ENCODE results near the gene GPR61. TPM values are rescaled to one million over a fixed set of nuclear protein-coding genes. Genes with fewer than 3 reads are reported as not detected.

GPR61 gene
- polyA plus RNA-seq, 3 donors = 0.28 TPM; not detected in 2

DNA sequence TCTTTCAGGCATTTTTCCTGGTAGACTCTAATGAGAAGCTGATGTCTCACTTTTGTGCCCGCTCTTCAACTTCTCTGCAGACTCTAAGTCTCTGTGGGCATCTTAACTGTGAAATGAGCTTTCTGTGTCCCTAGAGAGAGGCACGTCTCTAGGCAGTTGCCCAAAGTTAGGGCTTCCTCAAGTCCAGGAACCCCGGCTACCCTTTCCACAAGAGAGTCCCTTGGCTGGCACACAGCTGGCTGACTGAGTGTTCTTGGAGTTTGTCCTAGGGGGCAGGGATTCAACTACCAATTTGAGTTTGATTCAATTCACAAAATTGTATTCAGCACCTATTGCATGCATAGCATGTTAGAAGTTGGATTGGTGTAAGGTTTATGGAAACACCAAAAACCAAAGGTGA lies 1.4 kb downstream of the GPR61 start:
- Histone ChIP-seq H2AFZ (ENCODE audit: insufficient read depth, low read depth, low read length, poor library complexity, severe bottlenecking) (no peak overlapping the region), H3K27me3 (ENCODE audit: control insufficient read depth in 2 of 2, insufficient read depth in 2 of 2, low read length in 2 of 2) (no peaks in the 10 kb centered on the region), H3K4me3 (replicated peaks in 1 of 3; ENCODE audit: low read depth in 2 of 3, low read length in 3 of 3) (no peak overlapping the region), H4K20me1 (ENCODE audit: insufficient read depth, low read length) (no peaks in the 10 kb centered on the region), H3K9me3 (replicated peaks in 1 of 2; ENCODE audit: control insufficient read depth in 1 of 2, insufficient read depth in 1 of 2, low read length in 2 of 2) (no peaks in the 10 kb centered on the region), H3K79me2 (ENCODE audit: insufficient read depth, low read length) (no peaks in the 10 kb centered on the region), H3K36me3 (replicated peaks in 1 of 2; ENCODE audit: control insufficient read depth in 1 of 2, insufficient read depth in 2 of 2, low read length in 2 of 2) (no peaks in the 10 kb centered on the region), H3K4me2 (replicated peaks; ENCODE audit: extremely low read depth, low read length, poor library complexity, severe bottlenecking) (no peak overlapping the region), H3K27ac (ENCODE audit: low read depth in 1 of 2, low read length in 2 of 2) (no peak overlapping the region), H3K9ac (ENCODE audit: insufficient read depth, low read length, poor library complexity, severe bottlenecking) (no peak overlapping the region), H3K4me1 (ENCODE audit: control insufficient read depth in 1 of 2, insufficient read depth in 2 of 2, low read length in 2 of 2) (peaks cover 0 to 2% of the 10 kb centered on the region in 2 donors)
- TF ChIP-seq, protein P1, sequence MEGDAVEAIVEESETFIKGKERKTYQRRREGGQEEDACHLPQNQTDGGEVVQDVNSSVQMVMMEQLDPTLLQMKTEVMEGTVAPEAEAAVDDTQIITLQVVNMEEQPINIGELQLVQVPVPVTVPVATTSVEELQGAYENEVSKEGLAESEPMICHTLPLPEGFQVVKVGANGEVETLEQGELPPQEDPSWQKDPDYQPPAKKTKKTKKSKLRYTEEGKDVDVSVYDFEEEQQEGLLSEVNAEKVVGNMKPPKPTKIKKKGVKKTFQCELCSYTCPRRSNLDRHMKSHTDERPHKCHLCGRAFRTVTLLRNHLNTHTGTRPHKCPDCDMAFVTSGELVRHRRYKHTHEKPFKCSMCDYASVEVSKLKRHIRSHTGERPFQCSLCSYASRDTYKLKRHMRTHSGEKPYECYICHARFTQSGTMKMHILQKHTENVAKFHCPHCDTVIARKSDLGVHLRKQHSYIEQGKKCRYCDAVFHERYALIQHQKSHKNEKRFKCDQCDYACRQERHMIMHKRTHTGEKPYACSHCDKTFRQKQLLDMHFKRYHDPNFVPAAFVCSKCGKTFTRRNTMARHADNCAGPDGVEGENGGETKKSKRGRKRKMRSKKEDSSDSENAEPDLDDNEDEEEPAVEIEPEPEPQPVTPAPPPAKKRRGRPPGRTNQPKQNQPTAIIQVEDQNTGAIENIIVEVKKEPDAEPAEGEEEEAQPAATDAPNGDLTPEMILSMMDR (IDR thresholded peaks at IDR 0.05) = no peak
- no peak overlapping the region for H3K4me3 Mint-ChIP-seq
- no peaks in the 10 kb centered on the region for H3K36me3 Mint-ChIP-seq
- intact Hi-C loops (cut with micrococcal nuclease) = loop anchor here in 1 of 2 donors (10.0 kb wide), 1 partner anchor 444 kb away; the partner anchor contains the start of gene AHCYL1
- no peak overlapping the region for H3K27ac Mint-ChIP-seq
- H3K4me1 Mint-ChIP-seq = peaks cover under 1% of the 10 kb centered on the region
- peaks cover 0 to 4% (median 2%) of the 10 kb centered on the region in 3 donors for H3K27me3 Mint-ChIP-seq (ENCODE audit: low read depth in 3 of 3)
- no peak for DNase-seq
- peaks cover 0 to 2% (median 0%) of the 10 kb centered on the region in 7 donors for H3K9me3 Mint-ChIP-seq
- 83% methylated on average over 2 of the region's 3 CpGs for WGBS (ENCODE audit: insufficient coverage)

DNA sequence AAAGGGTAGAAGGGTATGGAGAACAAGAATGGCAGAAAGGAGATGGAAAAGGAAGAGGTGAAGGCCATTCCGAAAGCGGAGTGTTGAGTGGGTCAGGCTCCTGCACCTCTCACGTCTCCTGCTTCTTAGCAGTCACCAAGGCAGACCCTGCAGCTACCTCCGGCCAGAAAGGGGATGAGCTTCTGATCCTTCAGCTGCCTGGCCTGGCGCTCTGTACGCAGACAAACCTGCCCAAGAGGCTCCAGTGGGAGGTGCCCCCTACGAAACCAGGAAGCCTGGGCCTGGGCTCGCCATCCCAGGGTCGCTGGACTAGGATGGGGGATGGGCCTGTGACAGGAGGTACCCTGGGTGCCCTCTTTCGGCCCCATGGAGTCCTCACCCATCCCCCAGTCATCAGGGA lies 3.0 kb downstream of the GPR61 start:
- Histone ChIP-seq H2AFZ (ENCODE audit: insufficient read depth, low read depth, low read length, poor library complexity, severe bottlenecking) (no peak overlapping the region), H3K27ac (ENCODE audit: low read depth in 1 of 2, low read length in 2 of 2) (no peak overlapping the region), H3K4me3 (replicated peaks in 1 of 3; ENCODE audit: low read depth in 2 of 3, low read length in 3 of 3) (no peak overlapping the region), H3K4me1 (ENCODE audit: control insufficient read depth in 1 of 2, insufficient read depth in 2 of 2, low read length in 2 of 2) (peaks cover 12 to 17% of the 10 kb centered on the region in 2 donors), H3K4me2 (replicated peaks; ENCODE audit: extremely low read depth, low read length, poor library complexity, severe bottlenecking) (no peak overlapping the region), H3K36me3 (replicated peaks in 1 of 2; ENCODE audit: control insufficient read depth in 1 of 2, insufficient read depth in 2 of 2, low read length in 2 of 2) (no peaks in the 10 kb centered on the region), H3K79me2 (ENCODE audit: insufficient read depth, low read length) (peaks cover 13% of the 10 kb centered on the region), H3K9ac (ENCODE audit: insufficient read depth, low read length, poor library complexity, severe bottlenecking) (no peak overlapping the region), H3K9me3 (replicated peaks in 1 of 2; ENCODE audit: control insufficient read depth in 1 of 2, insufficient read depth in 1 of 2, low read length in 2 of 2) (no peaks in the 10 kb centered on the region), H3K27me3 (ENCODE audit: control insufficient read depth in 2 of 2, insufficient read depth in 2 of 2, low read length in 2 of 2) (no peaks in the 10 kb centered on the region), H4K20me1 (ENCODE audit: insufficient read depth, low read length) (no peaks in the 10 kb centered on the region)
- Mint-ChIP-seq H3K4me1 (peaks cover 16% of the 10 kb centered on the region), H3K27me3 (ENCODE audit: low read depth in 3 of 3) (peaks cover 0 to 4% (median 2%) of the 10 kb centered on the region in 3 donors), H3K4me3 (no peak overlapping the region), H3K36me3 (no peaks in the 10 kb centered on the region), H3K9me3 (peaks cover 0 to 2% (median 0%) of the 10 kb centered on the region in 7 donors), H3K27ac (no peak overlapping the region)
- TF ChIP-seq, protein P1 (IDR thresholded peaks at IDR 0.05) = no peak
- WGBS (ENCODE audit: insufficient coverage) = 97% methylated on average over 6 of the region's 10 CpGs
- DNase-seq = no peak
- intact Hi-C loops (cut with micrococcal nuclease) = loop anchor here in 1 of 2 donors (10.0 kb wide), 1 partner anchor 442 kb away; the partner anchor contains the start of gene AHCYL1

Measured in CD14-positive monocyte (primary cell).